ENCODE results near the gene RUNX2. TPM values are rescaled to one million over a fixed set of nuclear protein-coding genes. Genes with fewer than 3 reads are reported as not detected.

Gene RUNX2
- total and polyA plus RNA-seq, 2 of the 8 experiments (the other 6 are each of a cell fraction or from before 2014, with no cell fraction given), result 0.26 to 1.2 TPM

- TF ChIP-seq HDAC2 (IDR thresholded peaks at IDR 0.05; ENCODE audit: borderline replicate concordance in 1 of 2, low read depth in 2 of 2, low read length in 2 of 2), result 0 out of 4 replicates have a peak, but pooled peaks of 1 of the 2 experiments have one; percentile 33
- TF ChIP-seq MAX (IDR thresholded peaks at IDR 0.05), result peak; percentile 6
- no peak for TF ChIP-seq ATF2 (IDR thresholded peaks at IDR 0.05; ENCODE audit: low read length)
Measured at GRCh38 chr6:45419571-45420082, 91.5 kb downstream of the RUNX2 start (continued).

Data from H1 (cell line).